HepG2 (cell line): ENCODE results near the gene NKX1-2. TPM values are rescaled to one million over a fixed set of nuclear protein-coding genes. Genes with fewer than 3 reads are reported as not detected.

Source experiments
- ATAC-seq: fragments of 200-7000 bp; cut with Tn5 transposase; 3 replicates; pipeline ENCODE4 v1.9.1; 2020; ENCODE audit warnings: mild to moderate bottlenecking, moderate library complexity
- BruUV-seq: library from RNA; stranded (reverse); fragments of 400-500 nt; replicated peaks from 2 replicates; lab custom pipeline; 2021; lab: Mats Ljungman, UMichigan
- CTCF ChIA-PET: fragments of 300-600 bp; formaldehyde crosslinking; extraction: SDS; loops from one replicate; lab custom pipeline; 2021; ENCODE audit warnings: low total read pairs, inconsistent platforms, low intra/inter-chr PET ratio; lab: Yijun Ruan, JAX
- POLR2A ChIA-PET: fragments of 350-600 bp; sonication (Branson Sonifier 250); formaldehyde crosslinking; loops from one replicate; lab custom pipeline; 2020; ENCODE audit warnings: antibody characterized with exemption, inconsistent platforms; lab: Yijun Ruan, JAX
- DNase-seq: peaks from one replicate; pipeline ENCODE4 v3.0.0-alpha.2; 2015; ENCODE audit warnings: low spot score
- FAIRE-seq: peaks from 3 replicates; lab custom pipeline; 2011; peaks lifted over from hg19 to GRCh38; lab: Jason Lieb, UNC
- H2AFZ ChIP-seq: one replicate; pipeline ENCODE4 v1.6.1; 2011; ENCODE audit warnings: low read length, inconsistent platforms
- H3K27ac ChIP-seq: fragments of 300-600 bp; 3 replicates; pipeline ENCODE4 v1.8.0; 2011; ENCODE audit warnings: mixed run types, mild to moderate bottlenecking, mixed read lengths, low read length, inconsistent platforms; ENCODE audit not compliant: insufficient read depth; ENCODE audit errors: extremely low read length
- H3K27me3 ChIP-seq, 2 experiments: fragments of 200-600 bp in 1 of 2; 2 replicates in 1 of 2; 3 replicates in 1 of 2; pipeline versions ENCODE4 v1.6.0 to v1.8.0; 2011; ENCODE audit warnings: low read length in 2 of 2, mild to moderate bottlenecking in 2 of 2, moderate library complexity in 2 of 2, inconsistent platforms in 1 of 2; ENCODE audit not compliant: insufficient read depth in 2 of 2, control insufficient read depth in 1 of 2
- H3K36me3 ChIP-seq, 2 experiments: fragments of 200-600 bp in 1 of 2; replicated peaks in 1 of 2; 2 replicates in 1 of 2; 3 replicates in 1 of 2; pipeline versions ENCODE4 v1.5.1 to v1.8.0; 2011; ENCODE audit warnings: low read length in 2 of 2, inconsistent platforms in 1 of 2; ENCODE audit not compliant: insufficient read depth in 2 of 2, control insufficient read depth in 1 of 2
- H3K4me1 ChIP-seq: 2 replicates; pipeline ENCODE4 v1.5.1; 2012; ENCODE audit warnings: low read length, inconsistent platforms; ENCODE audit not compliant: insufficient read depth
- H3K4me2 ChIP-seq: 2 replicates; pipeline ENCODE4 v1.6.0; 2011; ENCODE audit warnings: low read depth, low read length, inconsistent platforms
- H3K4me3 ChIP-seq, 3 experiments: fragments of 200-600 bp in 1 of 3; sonication (generic), shearing (Covaris generic) in 1 of 3; replicated peaks in 1 of 3; 2 replicates each; pipeline ENCODE4 v1.5.1; 2011 to 2016; ENCODE audit warnings: low read length in 3 of 3, inconsistent platforms in 2 of 3, low read depth in 2 of 3, mild to moderate bottlenecking in 2 of 3, control low read depth in 1 of 3, mixed read lengths in 1 of 3; ENCODE audit not compliant: insufficient read depth in 1 of 3
- H3K79me2 ChIP-seq: one replicate; pipeline ENCODE4 v1.6.1; 2011; ENCODE audit warnings: low read length, inconsistent platforms; ENCODE audit not compliant: insufficient read depth
- H3K9ac ChIP-seq: 2 replicates; pipeline ENCODE4 v1.6.0; 2011; ENCODE audit warnings: mild to moderate bottlenecking, low read depth, low read length, inconsistent platforms; ENCODE audit not compliant: insufficient read depth
- H3K9me3 ChIP-seq: 2 replicates; pipeline ENCODE4 v1.5.1; 2012; ENCODE audit warnings: mild to moderate bottlenecking, low read length
- H4K20me1 ChIP-seq: 2 replicates; pipeline ENCODE4 v1.6.0; 2011; ENCODE audit warnings: inconsistent platforms, mild to moderate bottlenecking, low read length, moderate library complexity; ENCODE audit not compliant: insufficient read depth
- AGO2 ChIP-seq: fragments of 200-400 bp; formaldehyde crosslinking; optimal IDR thresholded peaks from 2 replicates; pipeline ENCODE3; 2017; ENCODE audit warnings: mild to moderate bottlenecking, low read depth, low read length, moderate library complexity
- BCL6 ChIP-seq: IDR thresholded peaks from 2 replicates; pipeline ENCODE4 v1.6.1; 2016; ENCODE audit warnings: missing genetic modification reagents, missing compliant biosample characterization
- CEBPB ChIP-seq: IDR thresholded peaks from 2 replicates; pipeline ENCODE4 v1.6.1; 2011; ENCODE audit warnings: low read depth, low read length, improper control_type of control experiment, borderline replicate concordance
- CREM ChIP-seq, 2 experiments: sonication (generic) in 1 of 2; formaldehyde crosslinking in 1 of 2; IDR thresholded peaks; 2 replicates each; pipeline versions ENCODE4 v1.4.0 to v1.6.1; 2016 to 2020; ENCODE audit warnings: antibody characterized with exemption in 1 of 2, mild to moderate bottlenecking in 1 of 2, missing genetic modification reagents in 1 of 2
- HMG20A ChIP-seq: IDR thresholded peaks from 2 replicates; pipeline ENCODE4 v1.6.1; 2016; ENCODE audit warnings: borderline replicate concordance
- HOMEZ ChIP-seq: IDR thresholded peaks from 2 replicates; pipeline ENCODE4 v1.6.1; 2016; ENCODE audit warnings: low read depth
- MIXL1 ChIP-seq: IDR thresholded peaks from 2 replicates; pipeline ENCODE4 v1.6.1; 2016
- ONECUT2 ChIP-seq: sonication (generic); formaldehyde crosslinking; IDR thresholded peaks from 2 replicates; pipeline ENCODE4 v1.4.0; 2020; ENCODE audit warnings: missing genetic modification reagents
- PHF21A ChIP-seq: sonication (generic); formaldehyde crosslinking; IDR thresholded peaks from 2 replicates; pipeline ENCODE4 v1.5.0; 2020; ENCODE audit warnings: mild to moderate bottlenecking, missing genetic modification reagents
- SMAD1 ChIP-seq: sonication (generic); formaldehyde crosslinking; IDR thresholded peaks from 2 replicates; pipeline ENCODE4 v1.4.0; 2020; ENCODE audit warnings: missing genetic modification reagents, low read depth, mild to moderate bottlenecking, borderline replicate concordance
- TSC22D2 ChIP-seq: sonication (generic); formaldehyde crosslinking; IDR thresholded peaks from 2 replicates; pipeline ENCODE4 v1.5.1; 2020; ENCODE audit warnings: missing genetic modification reagents, mild to moderate bottlenecking, borderline replicate concordance
- U2AF2 ChIP-seq: fragments of 200-400 bp; formaldehyde crosslinking; IDR thresholded peaks from 2 replicates; pipeline ENCODE4 v1.6.1; 2017; ENCODE audit warnings: low read depth, mild to moderate bottlenecking, low read length
- ZBTB20 ChIP-seq: sonication (generic); formaldehyde crosslinking; IDR thresholded peaks from 2 replicates; pipeline ENCODE4 v1.8.1; 2023; ENCODE audit warnings: missing genetic modification reagents, low read depth, mild to moderate bottlenecking, borderline replicate concordance
- ZBTB37 ChIP-seq: sonication (generic); formaldehyde crosslinking; IDR thresholded peaks from 2 replicates; pipeline ENCODE4 v1.4.0; 2020; ENCODE audit warnings: mild to moderate bottlenecking, missing genetic modification reagents
- ZMYM2 ChIP-seq: sonication (generic); formaldehyde crosslinking; IDR thresholded peaks from 2 replicates; pipeline ENCODE4 v1.8.0; 2022; ENCODE audit warnings: mild to moderate bottlenecking, missing genetic modification reagents
- ZNF496 ChIP-seq: sonication (generic); formaldehyde crosslinking; IDR thresholded peaks from 2 replicates; pipeline ENCODE4 v1.8.1; 2023; ENCODE audit warnings: mild to moderate bottlenecking, moderate library complexity, missing genetic modification reagents; ENCODE audit not compliant: insufficient replicate concordance
- ZNF660 ChIP-seq: sonication (generic); formaldehyde crosslinking; IDR thresholded peaks from 2 replicates; pipeline ENCODE4 v1.5.1; 2020; ENCODE audit warnings: mild to moderate bottlenecking, low read depth, missing genetic modification reagents, borderline replicate concordance
- ZSCAN29 ChIP-seq: sonication (generic); formaldehyde crosslinking; conservative IDR thresholded peaks from 2 replicates; pipeline ENCODE4 v1.4.0; 2020; ENCODE audit warnings: mild to moderate bottlenecking, missing genetic modification reagents
- WGBS: methylation state at CpG from one replicate; pipeline ENCODE4 v1.1.6; 2017; ENCODE audit warnings: low lambda C conversion rate; 5-methylcytosine and 5-hydroxymethylcytosine counted together
- in situ Hi-C: cut with HindIII; loops from 2 replicates; pipeline ENCODE4 v1.10.0; 2017; ENCODE audit warnings: low pct_unique_long_range_greater_than_20kb; ENCODE audit not compliant: extremely low pct_ligation_motif_present
- intact Hi-C: fragments of 100-400 bp; cut with micrococcal nuclease; formaldehyde crosslinking; loops from one replicate; pipeline ENCODE4 v1.10.0; 2022; ENCODE audit not compliant: unreplicated experiment
- polyA plus RNA-seq, 8 experiments: library from polyadenylated mRNA; depleted of rRNA in 3 of 8; stranded (reverse) in 7 of 8; unstranded in 1 of 8; fragments of >200 nt; fragmentation: Illumina TruSeq in 4 of 8; extraction: Trizol in 4 of 8; gene quantifications; 2 replicates each; pipeline versions ENCODE4 v1.2.1 to v1.2.3, GENCODE V29; 2011 to 2016; ENCODE audit warnings: low read depth in 4 of 8, missing spikeins in 1 of 8, mixed read lengths in 1 of 8; ENCODE audit not compliant: insufficient read depth in 1 of 8
- total RNA-seq, 5 experiments: library from RNA; depleted of rRNA; stranded (reverse); fragments of >200 nt; fragmentation: Illumina TruSeq; extraction: Trizol; gene quantifications; 2 replicates each; pipeline ENCODE4 v1.2.3, GENCODE V29; 2016; ENCODE audit warnings: low read depth in 1 of 5
- TF ChIP-seq, protein P1 (sequence below): sonication (generic); formaldehyde crosslinking; IDR thresholded peaks from 2 replicates; pipeline ENCODE4 v1.8.0; 2022; ENCODE audit warnings: mild to moderate bottlenecking, missing genetic modification reagents, moderate library complexity

Gene NKX1-2
- total and polyA plus RNA-seq, 2 of the 13 experiments (the other 11 are each of a cell fraction or from before 2014, with no cell fraction given), result not detected

DNA sequence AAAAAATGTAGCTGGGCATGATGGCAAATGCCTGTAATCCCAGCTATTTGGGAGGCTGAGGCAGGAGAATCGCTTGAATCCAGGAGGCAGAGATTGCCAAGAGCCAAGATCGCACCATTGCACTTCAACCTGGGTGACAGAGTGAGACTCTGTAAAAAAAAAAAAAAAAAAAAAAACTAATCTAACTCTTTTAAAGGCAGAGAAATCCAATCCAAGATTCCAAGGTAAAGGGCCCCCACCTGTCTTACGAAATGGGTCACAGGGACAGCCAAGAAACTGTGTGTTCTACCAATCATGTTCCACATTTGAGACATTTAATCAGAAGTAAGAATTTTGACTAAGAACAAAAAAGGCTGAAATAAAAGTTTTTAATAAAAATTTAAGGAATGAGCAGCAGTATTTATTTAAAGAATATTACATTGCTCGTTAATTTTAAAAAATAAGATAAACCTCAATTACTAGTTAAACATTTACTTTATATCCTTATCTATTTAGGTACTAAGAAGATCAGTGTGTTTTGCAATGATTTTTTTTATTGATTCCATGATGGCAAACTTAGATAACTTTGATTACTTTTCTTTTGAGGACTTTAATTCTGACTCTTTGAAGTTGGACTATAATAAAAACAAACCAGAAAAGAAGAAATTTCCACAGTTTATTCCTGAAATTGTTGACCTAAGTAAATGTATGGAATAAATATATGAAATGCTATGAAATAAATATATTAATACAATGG is 24.4 kb downstream of the NKX1-2 start (continued):
- TF ChIP-seq MIXL1 (CRISPR knock-in tag), result no peak
- TF ChIP-seq CEBPB, result no peak
- no peak for TF ChIP-seq U2AF2
- 0 out of 2 replicates have a peak, but pooled peaks have one; percentile 34 for TF ChIP-seq HMG20A (CRISPR knock-in tag)
- TF ChIP-seq ONECUT2 (CRISPR knock-in tag), result 0 out of 2 replicates have a peak, but pooled peaks have one; percentile 15
- no peak for TF ChIP-seq TSC22D2 (CRISPR knock-in tag)
- TF ChIP-seq PHF21A, result no peak
- peak; percentile 62; the same call in 1 of the 2 replicates for TF ChIP-seq BCL6
- TF ChIP-seq HOMEZ, result no peak
- no peak for TF ChIP-seq ZMYM2 (CRISPR knock-in tag)
- TF ChIP-seq, all 625 proteins: peak for 8

DNA sequence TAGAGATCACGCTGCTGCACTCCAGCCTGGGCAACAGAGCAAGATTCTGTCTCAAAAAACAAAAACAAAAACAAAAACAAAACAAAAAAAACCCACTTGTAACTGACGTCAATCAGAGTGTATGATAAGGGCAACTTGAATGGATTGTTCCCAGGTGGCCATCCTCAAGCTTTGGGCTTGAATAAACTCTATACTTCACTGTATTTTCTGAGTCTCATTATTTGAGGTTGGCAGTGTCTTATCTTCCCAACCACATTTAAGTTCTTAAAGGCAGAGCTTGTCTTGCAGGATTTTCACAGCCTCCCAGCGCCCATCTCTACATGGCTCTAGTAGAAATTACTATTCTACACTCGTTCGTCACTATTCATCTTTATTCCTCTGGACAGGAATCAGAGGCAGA is 26.0 kb downstream of the NKX1-2 start:
- H4K20me1 ChIP-seq, result no peaks in the 10 kb centered on the region
- H3K36me3 ChIP-seq, result no peaks in the 10 kb centered on the region
- intact Hi-C loops (no loop called here), in situ Hi-C loops (no loop called here)
- no peak overlapping the region for H2AFZ ChIP-seq
- no TSS peak for BruUV-seq
- FAIRE-seq (no peak), ATAC-seq (no peak), DNase-seq (no peak)
- H3K27ac ChIP-seq, result no peak overlapping the region
- H3K9me3 ChIP-seq, result no peaks in the 10 kb centered on the region
- no peak overlapping the region for H3K9ac ChIP-seq
- POLR2A ChIA-PET, result no interaction called here
- H3K79me2 ChIP-seq, result no peaks in the 10 kb centered on the region
- 40% methylated on average over 5 of the region's 5 CpGs for WGBS
- peaks cover 0 to 42% of the 10 kb centered on the region in 2 experiments; a peak in 3 of 5 replicates for H3K27me3 ChIP-seq
- H3K4me2 ChIP-seq, result no peak overlapping the region
- peaks cover 18% of the 10 kb centered on the region for H3K4me1 ChIP-seq
- no peak overlapping the region for H3K4me3 ChIP-seq
- CTCF ChIA-PET, result no interaction called here
- TF ChIP-seq CREM (IDR thresholded peaks at IDR 0.05) (no peak), CREM (CRISPR knock-in tag; IDR thresholded peaks at IDR 0.05) (no peak), SMAD1 (CRISPR knock-in tag) (no peak), ZNF496 (CRISPR knock-in tag) (no peak), ZBTB37 (CRISPR knock-in tag) (no peak), ZNF660 (CRISPR knock-in tag) (no peak), AGO2 (no peak), ZSCAN29 (CRISPR knock-in tag) (no peak), ZBTB20 (CRISPR knock-in tag) (no peak)
- TF ChIP-seq, protein P1, sequence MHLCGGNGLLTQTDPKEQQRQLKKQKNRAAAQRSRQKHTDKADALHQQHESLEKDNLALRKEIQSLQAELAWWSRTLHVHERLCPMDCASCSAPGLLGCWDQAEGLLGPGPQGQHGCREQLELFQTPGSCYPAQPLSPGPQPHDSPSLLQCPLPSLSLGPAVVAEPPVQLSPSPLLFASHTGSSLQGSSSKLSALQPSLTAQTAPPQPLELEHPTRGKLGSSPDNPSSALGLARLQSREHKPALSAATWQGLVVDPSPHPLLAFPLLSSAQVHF (CRISPR knock-in tag), result no peak
